ENCODE measurements around the gene SH3BP5.

GRCh38 chr3:15266510-15267376 is 65.6 kb downstream of the SH3BP5 start:
- no peak for TF ChIP-seq EZH2 (IDR thresholded peaks at IDR 0.05; ENCODE audit: insufficient read depth, poor library complexity, severe bottlenecking)
- TF ChIP-seq EZH2phosphoT487 (IDR thresholded peaks at IDR 0.05; ENCODE audit: insufficient read depth, low read depth) = no peak
